CD4-positive, alpha-beta T cell treated with Interleukin-21 for 1 hour (primary cell): ENCODE measurements around the gene HS2ST1.
"Not testable (repeated sequence)": the region's sequence is repeated elsewhere in the genome, so short reads cannot be mapped to it uniquely, and the experiment has no call there.

ENCODE experiments used
- DNase-seq: peaks from one replicate; pipeline ENCODE4 v3.0.0-alpha.2; 2020

Gene HS2ST1

DNA sequence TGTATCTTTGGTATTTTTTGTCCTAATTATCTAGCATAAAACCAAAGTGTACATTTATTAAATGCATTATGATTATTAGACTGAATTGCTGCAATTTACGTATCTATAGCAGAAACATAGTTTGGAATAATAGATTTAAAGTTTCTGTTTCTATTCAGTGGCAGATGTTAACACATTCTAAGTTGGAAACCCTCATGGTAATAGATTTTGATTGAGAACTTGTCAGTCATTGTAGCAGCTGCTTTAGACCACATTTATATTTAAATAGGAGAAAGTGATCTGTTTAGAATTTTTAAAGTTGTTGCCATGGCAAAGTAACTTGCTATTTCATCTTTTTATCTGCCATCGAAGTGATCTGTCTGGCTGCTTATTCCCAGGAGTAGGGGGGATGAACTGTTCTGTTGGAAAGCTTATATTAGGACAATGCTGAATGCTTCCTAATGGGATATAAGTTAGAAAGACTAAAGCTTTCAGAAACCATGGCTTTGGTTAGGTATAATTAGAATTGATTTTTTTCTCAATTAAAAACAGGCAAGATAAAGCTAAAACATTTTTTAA is 61.6 kb downstream of the HS2ST1 start:
- DNase-seq: no peak

DNA sequence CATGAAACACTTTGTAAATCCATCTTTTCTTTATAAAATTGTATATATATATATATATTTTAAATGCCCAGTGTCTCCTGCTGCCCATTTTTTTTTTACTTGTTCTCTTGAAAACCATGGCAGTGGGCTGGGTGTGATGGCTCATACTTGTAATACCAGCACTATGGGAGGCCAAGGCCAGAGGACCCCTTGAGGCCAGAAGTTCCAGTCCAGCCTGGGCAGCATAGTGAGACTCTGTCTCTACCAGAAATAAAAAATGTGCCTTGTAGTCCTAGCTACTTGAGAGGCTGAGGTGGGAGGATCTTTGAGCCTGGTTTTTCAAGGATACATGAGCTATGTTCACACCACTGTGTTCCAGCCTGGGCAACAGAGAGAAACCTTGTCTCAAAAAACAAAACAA is 62.2 kb downstream of the HS2ST1 start:
- DNase-seq: no peak

DNA sequence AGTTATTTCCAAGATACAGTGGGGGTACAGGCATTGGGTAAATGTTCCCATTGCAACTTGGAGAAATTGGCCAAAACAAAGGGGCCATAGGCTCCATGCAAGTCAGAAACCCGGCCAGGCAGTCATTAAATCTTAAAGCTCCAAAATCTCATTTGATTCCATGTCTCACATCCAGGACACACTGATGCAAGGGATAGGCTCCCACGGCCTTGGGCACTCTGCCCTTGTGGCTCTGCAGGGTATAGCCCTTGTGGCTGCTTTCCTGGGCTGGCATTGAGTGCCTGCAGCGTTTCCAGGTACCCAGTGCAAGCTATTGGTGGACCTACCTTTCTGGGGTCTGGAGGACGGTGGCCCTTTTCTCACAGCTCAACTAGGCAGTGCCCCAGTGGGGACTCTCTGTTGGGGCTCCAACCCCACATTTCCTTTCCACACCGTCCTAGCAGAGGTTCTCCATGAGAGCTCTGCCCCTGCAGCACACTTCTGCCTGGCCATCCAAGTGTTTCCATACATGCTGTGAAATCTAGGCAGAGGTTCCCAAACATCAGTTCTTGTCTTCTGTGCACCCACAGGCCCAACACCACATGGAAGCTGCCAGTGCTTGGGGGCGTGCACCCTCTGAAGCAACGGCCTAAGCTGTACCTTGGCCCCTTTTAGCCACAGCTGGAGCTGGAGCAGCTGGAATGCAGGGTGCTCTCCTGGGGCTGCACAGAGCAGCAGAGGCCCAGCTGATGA is 67.2 kb downstream of the HS2ST1 start:
- DNase-seq: no peak

DNA sequence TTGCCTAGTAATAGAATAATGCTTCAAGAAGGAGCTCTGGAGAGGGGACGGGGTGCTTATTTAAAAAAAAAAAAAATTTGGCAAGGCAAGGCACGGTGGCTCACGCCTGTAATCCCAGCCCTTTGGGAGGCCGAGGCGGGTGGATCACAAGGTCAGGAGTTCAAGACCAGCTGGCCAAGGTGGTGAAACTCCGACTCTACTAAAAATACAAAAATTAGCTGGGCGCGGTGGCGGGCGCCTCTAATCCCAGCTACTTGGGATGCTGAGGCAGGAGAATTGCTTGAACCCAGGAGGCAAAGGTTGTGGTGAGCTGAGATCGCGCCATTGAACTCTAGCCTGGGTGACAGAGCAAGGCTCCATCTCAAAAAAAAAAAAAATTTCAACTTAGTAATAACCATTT is 69.2 kb downstream of the HS2ST1 start:
- DNase-seq: not testable (repeated sequence)

DNA sequence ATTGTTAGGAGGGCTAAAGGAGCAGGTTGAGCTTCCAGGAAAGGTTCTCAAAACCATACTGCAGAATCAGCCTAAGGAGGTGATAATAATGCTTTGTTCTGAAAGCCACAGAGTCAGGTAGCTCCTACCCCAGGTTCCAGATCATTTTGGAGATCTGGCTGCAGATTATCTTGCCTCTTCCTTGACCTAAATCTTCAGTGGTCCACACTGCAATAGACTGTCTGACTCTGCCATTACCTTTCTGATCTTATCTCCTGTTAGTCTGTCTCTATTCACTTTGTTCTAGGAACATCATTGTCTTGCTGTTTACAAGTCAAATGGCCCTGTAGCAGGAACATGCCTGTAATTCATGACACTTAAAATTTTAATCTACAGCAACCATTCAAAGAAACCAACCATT is 73.0 kb downstream of the HS2ST1 start:
- no peak for DNase-seq

DNA sequence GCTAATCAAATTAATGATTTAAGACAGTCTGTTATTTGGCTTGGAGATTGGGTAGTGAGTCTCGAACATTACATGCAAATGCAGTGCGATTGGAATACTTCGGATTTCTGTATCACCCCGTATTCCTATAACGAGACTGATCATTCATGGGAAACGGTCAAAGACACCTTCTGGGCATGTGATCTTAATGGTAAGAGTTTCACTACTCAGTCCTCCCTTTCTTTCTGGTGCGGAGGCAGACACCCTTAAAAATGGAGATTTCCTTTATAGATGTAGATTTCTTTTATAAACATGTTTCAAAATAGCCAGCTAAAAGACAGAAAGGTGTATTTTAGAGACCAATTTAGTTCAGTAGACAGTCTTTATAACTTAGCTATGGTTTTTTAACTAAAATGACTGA is 74.4 kb downstream of the HS2ST1 start:
- DNase-seq: no peak

DNA sequence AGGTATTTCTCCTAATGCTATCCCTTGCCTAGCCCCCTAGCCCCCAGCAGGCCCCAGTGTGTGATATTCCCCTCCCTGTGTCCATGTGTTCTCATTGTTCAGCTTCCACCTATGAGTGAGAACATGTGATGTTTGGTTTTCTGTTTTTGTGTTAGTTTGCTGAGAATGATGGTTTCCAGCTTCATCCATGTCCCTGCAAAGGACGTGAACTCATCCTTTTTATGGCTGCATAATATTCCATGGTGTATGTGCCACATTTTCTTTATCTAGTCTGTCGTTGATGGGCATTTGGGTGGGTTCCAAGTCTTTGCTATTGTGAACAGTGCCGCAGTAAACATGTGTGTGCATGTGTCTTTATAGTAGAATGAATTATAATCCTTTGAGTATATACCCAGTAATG is 75.3 kb downstream of the HS2ST1 start:
- DNase-seq: not testable (repeated sequence)

DNA sequence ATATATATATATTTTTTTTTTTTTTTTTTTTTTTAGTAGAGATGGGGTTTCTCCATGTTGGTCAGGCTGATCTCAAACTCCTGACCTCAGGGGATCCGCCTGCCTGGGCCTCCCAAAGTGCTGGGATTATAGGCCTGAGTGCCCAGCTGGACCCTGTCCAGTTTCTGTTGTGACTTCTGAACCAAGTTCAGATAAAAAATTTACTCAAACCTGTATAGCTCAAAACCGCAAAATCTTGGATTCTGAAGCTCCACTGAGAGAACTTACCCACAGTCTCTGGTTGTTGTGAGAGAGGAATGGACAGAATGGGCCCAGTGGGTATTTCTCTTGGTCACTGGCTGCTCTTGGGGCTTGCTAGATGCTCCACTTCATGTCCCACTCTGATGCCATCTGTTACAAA is 76.4 kb downstream of the HS2ST1 start:
- DNase-seq: no peak

DNA sequence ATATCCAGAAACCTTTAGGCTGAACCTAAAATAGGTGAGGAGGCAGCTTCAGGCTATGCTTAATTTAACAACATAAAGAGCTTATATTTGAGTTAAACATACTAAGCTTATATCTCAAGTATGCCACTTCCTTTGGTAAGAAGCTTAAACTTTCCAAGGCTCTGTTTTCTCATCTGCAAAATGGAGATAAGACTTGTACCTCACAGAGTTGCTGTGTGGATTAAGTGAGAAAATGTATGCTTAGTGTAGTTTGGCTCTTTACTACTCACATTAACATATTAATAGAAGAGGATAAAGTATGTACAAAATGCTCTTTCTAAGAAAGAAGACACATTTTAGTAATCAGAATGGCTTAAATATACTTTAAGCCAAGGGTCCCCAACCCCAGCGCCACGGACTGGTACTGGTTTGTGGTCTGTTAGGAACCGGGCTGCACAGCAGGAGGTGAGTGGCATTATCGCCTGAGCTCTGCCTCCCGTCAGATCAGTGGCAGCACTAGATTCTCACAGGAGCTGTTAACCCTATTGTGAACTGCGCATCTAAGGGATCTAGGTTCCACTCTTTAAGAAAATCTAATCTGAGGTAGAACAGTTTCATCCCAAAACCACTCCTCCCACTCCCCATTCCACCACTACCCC is 77.2 kb downstream of the HS2ST1 start:
- no peak for DNase-seq

DNA sequence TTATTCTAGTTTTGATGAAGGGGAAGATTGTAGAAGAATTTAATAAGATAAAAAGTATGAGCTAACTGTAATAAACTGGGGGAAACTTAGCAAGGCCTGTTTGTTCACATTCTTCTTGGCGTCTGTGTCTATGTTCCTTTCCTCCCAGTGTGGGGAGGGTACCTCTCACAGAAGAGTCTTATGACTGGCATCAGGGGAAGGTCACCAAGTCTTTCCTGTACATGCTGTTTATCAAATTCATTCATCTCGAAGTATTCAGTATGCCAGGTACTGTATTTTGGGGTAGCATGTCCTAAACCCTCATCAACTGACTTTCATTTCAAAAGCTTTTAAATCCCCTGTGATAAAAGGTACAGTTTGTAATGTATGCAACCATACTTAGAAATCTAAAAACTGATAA is 78.4 kb downstream of the HS2ST1 start:
- no peak for DNase-seq

DNA sequence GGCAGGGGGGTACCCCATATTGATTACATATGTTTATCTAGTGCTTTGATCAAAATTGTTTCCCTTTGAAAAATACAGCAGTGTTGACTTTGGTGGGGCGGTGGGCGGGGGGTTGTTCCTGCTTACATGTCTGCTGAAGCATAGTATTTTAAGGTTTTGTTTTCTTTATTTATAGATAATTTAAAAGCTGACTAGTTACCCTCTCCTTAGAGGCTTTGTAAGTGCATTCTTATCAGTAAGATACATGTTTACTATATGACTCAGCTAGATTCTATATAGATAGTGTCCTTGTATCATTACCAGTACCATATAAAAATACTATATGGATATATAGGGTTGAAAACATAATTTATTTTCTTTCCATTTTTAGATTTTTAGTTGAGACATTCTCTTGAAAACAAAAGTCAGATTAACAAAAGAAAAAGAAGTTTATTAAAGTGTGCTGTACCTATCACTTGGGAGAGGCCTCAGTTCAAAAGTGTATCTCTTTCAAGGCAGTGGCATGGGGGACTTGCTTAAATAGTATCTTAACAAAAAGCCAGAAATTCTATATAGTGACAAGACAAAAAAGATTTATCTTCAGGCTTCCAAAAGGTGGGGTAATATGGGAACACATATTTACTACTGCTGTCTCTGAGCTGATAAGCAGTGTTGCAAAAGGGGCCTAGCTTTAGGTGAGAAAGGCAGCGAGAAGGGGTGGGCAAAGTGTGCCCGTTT is 79.0 kb downstream of the HS2ST1 start:
- no peak for DNase-seq

DNA sequence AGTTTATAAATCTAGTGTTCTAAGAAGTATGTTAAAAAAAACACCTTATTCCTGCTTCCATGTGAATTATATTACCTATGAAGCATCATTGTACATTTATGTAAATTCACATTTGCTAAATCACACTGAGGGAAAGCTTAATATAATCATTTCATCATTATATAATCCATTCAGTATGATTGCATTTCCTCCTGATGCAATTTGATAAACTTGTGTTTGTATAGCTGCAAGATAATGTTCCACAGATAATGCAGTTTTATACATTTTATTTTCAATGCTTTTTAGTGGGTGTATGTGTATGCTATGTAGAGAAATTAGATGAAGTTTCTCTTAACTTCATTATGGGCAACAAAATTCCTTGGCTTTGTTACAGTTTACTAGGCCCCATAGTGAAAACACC is 79.6 kb downstream of the HS2ST1 start:
- no peak for DNase-seq

DNA sequence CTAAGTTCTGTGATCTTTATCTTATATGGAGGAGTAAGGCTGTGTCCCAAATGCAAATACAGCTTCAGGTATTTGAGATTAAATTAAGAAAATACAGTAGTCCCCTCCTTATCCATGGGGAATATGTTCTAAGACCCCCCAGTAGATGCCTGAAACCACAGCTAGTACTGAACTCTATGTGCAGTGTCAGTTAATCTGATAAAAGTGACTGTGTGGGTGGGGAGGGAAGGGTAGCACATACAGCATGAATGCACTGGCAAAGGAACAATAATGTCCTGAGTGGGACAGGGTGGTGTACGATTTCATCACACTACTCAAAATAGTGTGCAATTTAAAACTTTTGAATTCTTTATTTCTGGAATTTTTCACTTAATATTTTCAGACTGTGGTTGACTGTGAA is 83.1 kb downstream of the HS2ST1 start:
- no peak for DNase-seq

DNA sequence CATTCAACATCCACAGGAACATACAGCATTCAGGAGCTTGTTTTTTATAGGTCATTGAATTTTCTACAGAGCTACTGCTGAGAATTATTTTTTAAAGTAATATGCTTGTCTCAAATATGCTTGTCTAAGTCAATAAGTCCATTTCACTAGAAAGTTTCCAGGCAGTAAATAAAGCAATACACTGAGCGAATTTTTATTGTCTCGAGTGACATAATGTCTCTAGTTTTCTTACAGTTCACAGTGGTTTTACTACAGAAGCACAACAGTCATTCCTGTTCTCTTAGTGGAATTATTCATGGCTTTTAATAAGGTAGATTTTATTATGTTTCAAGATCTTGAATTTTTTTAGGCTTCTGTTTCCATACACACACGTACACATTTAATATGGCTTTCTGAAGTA is 83.8 kb downstream of the HS2ST1 start:
- no peak for DNase-seq

DNA sequence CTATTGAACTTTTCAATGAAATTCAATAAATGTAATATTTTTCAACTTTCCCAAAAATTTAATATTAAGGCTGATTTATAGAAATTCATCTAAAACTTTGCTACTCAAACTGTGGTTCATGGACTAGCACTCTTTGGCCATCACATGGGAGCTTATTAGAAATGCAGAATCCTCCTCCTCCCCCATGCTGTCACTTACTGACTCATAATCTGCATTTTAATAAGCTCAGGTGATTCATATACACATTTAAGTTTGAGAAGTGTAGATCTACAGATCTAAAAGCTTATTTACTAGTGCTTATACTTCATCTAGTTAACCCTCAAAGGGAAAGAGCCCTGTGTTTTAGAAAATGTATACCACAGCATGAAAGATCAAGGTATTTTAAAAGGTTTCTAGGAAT is 84.3 kb downstream of the HS2ST1 start:
- no peak for DNase-seq

DNA sequence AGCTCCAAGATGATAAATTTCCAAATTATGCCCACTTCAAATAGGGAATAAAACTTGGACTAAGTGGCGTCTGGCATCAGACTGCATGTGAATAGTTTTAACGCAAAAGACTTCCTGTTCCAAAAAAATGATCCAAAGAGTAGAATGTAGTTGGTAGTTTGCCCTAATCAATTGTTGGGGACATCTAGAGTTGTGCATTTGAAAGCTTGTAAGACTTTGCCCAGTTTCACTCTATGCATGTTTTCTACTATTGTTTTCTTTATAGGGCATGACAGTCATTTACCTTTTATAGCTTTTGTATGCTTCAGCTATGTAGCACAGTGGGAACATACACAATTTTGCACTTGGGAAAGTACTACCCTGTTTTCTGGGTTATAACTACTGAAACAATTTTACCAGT is 86.0 kb downstream of the HS2ST1 start:
- no peak for DNase-seq

DNA sequence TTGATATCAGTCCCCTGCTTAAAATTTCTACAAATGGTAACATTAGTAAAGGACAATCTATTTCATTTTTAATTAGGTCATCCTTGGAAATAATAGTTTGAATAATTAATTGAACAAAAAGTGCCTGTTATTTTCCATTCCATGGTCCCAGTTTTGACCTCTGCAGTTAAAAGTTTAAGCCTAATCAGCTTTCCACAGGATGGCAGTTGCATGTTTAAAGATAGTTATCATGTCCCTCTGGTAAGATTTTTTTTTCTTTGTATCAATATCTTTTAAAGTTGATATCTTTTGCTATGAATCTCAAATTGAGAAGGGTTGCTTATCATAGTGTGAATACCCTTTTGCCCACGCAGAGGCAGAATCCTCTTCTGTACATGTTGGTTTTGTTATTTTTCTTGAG is 90.4 kb downstream of the HS2ST1 start:
- no peak for DNase-seq

DNA sequence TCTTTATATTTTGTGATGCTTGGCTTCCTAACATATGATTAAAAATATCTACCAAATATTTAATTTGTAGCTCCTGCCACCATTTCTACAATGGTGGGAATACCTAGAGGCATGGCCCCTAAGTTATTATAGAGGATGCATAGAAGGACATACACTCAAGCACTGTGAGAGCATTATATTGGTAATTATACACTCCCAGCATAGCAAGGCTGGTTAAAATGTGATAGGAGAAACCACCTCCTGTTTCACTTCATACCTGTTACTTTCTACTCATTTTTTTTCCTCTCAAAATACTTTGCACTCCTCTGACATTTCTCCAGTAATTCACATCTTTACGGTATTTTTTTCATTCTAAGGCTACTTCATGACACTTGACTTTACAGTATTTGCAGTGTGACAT is 92.9 kb downstream of the HS2ST1 start:
- no peak for DNase-seq

DNA sequence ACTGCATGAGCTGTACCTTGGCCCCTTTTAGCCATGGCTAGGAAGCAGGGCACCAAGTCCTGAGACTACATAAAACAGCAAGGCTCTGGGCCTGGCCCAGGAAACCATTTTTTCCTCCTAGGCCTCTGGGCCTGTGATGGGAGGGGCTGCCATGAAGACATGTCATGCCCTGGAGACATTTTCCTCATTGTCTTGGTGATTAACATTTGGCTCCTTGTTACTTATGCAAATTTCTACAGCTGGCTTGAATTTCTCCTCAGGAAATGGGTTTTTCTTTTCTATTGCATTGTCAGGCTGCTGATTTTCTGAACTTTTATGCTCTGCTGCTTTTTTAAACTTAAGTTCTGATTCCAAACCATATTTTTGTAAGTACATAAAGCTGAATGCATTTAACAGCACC is 99.0 kb downstream of the HS2ST1 start:
- DNase-seq: not testable (repeated sequence)

DNA sequence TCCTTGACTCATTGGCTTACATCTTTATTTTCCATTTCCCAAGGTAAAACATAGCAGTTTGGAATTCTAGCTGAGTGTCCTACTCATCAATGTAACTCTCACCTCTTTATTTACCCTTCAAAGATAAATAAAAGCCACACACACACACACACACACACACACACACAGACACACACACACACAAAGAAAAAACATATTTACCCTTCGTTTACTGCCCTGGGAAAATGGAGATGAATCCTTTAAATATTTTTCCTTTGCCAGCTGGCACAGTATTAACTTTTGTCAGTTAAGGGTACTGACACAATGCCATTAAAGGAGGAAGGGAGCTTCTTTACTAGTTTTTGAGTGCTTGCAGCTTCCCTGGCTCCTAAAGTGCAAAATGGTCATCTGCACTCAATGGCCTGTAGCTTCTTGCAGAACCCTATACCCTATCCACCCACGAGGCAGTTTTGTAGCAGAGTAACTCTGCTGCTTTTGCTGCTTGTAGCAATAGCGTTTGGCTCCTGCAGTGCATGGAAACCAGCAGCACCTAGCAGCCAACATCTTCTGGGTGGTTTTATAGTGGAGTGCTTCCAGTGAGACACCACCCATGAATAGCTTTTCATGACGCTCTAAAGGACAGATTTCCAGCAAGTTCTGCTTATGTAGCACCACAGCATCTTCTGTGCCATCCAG is 103.7 kb downstream of the HS2ST1 start:
- no peak for DNase-seq

DNA sequence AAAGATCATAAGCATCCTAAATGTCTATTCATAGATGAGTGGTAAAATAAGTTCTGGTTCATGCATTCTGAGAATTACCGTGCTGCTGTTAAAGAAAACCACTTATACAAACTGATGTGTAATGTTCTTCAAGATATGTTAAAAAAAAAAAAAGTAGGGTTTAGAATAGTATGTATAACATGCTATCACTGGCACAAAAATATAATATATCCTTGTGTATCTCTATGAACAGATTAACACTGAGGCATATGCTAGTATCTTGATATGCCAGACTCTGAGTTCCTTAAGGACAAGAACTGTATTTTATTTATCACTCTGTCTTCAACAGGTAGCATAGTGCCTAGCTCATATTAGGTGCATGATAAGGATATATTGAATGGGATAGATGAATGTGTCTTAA is 108.9 kb downstream of the HS2ST1 start:
- DNase-seq: no peak

DNA sequence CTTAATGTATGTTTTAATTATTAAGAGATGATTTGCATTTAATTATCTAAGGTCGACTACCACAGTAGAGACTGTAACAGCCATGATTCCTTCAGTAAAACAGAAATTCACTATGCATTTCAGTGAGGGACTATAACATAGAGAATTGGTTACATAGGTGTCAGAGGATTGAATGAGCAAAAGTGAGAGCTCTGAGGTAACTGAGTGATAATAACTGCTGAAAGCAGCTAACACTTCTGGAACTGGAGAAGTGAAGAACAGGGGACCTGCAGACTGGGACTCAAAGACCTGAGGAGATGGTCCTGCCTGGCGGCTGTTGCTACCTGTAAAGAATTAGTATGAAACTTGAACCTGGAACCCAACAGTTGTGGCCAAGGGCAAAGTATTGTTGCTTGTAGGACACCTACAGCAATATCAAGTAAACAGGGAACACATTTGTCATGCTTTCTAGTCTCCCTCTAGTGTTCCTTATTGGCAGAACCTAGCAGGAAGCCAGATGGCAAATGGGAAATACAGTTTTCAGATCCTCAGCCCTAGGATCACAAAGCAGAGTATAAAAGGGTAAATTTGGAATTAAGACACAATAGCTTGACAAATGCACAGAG is 110.6 kb downstream of the HS2ST1 start:
- DNase-seq: no peak

DNA sequence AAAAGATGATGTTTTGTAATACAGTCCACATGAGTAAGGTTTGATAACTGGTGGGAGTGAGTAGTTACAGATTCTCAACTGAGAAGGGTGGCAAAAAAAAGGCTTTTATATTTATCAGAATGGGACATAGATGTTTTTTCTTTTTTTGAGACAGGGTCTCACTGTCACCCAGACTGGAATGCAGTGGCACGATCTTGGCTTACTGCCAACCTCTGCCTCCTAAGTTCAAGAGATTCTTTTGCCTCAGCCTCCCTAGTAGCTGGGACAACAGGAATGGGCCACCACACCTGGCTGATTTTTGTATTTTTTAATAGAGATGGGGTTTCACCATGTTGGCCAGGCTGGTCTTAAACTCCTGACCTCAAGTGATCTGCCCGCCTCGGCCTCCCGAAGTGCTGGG is 113.1 kb downstream of the HS2ST1 start:
- not testable (repeated sequence) for DNase-seq
